ENCODE results near the gene CFAP61.

CFAP61 gene

DNA sequence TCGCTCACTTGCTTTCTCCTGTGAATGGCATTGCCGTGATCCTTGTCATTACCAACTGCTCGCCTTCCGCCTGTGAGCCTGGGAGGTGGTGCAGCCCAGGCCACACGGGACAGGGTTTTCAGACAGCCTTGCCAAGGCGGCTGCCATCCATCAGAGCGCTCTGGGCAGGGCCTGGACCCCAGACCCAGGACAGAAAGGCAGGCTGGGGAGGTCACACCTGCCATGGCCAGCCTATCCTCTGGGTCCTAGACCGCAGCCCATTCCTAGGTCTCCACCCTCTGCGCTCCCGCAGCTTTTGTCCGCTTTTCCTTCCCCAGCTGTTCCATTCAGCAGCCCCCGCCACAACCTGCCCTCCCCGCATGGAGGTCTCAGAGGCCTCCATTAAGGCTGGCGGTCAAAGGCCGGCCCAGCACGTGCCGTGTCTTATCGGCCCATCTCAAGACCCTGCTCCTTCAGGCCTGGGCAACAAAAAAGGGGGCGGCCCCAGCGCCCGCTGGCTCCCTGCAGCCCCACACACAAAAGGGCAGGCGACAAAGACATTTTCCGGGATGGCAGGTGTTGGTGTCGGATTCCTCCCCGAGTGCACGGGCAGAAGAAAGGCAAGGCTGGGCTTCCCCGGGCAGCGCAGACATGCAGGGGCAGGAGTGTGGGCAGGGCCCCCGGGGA, 343.7 kb downstream of the CFAP61 start:
- DNase-seq (ENCODE audit: low read depth), result no peak

DNA sequence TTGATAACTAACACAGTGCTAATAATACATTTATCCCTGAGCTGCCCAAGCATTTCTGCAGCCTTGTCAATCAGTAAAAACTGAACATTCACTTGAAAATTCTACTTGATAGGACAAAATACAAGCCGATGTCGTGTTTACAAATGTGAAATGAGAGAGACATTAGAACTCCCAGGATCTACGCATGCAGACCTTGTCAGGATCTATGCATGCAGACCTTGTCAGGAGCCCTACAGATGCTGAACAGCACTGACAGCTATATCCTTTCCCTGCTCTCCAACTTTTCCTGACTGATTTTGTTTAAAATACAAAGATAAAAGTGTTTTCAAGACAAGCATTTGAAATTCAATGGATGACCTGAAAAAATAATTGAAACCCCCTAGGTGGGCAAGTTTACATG, 344.5 kb downstream of the CFAP61 start:
- no peak for DNase-seq (ENCODE audit: low read depth)

DNA sequence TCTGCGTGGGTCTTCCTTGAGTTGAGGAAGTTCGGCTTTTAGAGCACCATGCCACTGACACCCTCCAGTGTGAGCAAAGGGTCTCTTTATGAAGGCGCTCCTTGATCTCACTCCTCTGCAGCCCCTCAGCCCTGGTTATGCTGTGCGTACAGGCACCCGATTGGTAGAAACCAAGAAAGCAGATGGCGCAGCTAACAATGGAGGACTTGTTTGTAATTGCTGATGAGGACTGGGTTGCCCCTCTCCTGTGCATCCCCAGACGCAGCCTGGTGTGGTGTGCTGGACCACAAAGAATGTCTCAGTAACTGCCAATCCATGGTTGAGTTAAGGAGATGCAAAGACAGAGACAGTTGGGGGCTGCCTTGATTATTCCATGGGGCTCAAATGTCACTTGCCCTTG, 345.8 kb downstream of the CFAP61 start:
- no peak for DNase-seq (ENCODE audit: low read depth)

DNA sequence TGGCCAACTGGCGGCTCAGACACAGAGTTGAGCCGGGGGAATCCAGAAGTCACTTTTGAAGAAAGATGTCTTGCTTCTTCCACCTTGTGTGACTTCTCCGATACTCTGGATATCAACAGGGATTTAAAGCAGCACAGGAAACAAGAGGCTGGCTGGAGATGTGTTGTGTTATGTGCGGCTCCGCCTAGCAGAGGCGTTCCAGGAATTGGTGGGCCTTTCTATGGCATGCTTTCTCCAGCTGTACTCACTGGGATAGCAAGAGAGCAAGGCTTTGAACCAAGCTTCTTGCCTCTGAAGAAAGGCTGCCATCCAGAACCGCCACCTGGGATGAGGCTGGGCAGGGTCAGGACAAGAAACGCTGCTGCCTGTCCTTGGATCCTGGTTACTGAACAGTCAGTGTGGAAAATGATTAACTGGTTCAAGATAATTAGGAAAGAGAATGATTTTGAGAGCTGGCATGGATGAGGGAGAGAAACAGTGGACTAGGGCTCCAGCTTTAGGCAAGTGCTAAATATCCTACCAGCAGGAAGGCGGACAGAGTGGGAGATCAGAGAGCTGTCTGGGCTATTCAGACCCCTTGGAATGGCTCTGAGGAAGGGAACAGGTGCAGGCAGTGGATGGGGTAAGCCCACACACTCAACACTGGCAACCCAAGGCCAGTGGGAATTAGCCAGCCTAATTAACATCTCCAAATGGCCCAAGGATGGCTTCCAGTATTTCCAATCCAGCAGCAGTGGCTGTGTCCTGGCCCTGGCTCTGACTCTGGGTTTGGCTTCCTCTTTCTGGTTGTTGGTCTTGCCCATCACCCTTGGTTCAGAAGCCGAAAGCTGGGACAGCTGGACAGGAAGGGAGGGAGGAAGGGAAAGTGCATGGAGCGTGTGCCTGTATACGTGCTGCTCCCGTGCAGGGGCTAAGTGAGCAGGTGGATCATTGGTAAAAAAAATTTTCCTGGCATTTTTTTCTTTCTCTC, 347.5 kb downstream of the CFAP61 start:
- DNase-seq (ENCODE audit: low read depth), result no peak

DNA sequence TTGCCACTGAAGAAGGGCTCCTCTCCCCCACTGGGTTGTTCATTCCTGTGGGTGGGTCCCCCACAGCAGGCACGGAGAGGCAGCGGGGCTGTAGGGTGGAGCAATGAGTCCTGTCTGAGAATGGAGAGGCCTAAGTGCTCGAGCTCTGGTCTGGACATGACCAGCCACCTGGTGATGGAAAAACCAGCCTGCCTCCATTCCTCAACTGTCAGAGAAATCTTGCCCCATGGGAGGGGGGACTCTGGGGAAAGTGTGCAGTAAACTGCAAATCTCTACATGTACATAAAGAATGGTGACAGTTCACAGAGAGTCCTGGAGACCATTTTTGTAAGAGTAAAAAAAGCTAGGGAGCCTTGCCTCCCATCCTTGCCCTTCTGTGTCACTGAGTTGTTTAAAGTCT, 349.7 kb downstream of the CFAP61 start:
- no peak for DNase-seq (ENCODE audit: low read depth)

DNA sequence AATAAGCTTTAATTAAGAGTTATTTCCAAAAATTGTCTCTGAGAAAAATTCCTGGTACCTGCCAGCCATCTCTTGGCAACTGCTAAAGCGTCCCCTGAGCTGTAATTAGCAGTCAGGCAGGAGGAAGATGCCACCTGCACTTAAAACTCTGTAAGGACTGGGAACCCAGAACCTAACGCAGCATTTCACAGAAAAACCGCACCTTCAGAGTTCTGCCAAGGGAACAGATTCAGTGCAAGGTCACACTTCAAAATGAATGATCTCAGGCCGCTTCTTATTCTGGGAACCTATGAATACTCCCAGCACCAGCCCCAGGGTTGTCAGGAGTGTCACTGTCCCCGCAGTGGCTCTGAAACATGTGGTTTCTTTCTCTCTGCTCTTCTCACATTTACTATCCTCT, 352.3 kb downstream of the CFAP61 start:
- DNase-seq (ENCODE audit: low read depth), result no peak

DNA sequence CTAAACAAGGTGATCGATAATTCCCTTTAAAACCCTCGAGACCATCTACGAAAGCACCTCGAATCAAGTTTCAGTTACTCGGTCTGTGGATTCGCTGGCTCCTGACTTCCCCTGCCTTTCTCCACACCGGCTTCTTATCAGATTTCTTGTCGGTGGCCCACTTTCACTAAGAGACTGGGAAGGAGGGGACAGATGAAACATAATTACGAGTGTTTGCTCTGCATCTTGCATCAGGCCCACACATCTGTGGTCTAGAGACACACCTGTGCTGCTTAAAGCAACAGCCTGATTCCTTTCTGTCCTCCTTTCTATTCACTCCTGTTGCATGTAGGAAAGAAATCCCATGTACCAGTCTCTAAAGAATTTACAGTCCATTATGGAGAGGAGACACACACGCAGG, 353.3 kb downstream of the CFAP61 start:
- no peak for DNase-seq (ENCODE audit: low read depth)

DNA sequence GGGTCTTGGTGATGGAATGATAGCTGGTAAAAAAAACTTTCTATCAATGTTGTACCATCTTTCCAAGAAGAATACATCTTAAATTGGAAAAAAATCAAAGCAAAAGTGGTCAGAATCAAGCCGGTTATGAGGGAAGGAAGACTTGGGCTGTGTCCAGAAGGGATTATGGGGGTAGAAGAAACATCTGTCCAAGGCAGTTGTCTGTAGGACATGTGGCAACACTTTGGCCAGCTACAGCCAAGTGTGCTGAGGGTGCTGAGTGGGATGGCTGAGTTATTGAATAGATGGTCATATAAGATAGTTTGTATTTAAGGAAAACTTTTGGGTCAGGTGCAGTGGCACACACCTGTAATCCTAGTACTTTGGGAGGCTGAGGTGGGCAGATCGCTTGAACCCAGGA, 354.0 kb downstream of the CFAP61 start:
- DNase-seq (ENCODE audit: low read depth), result no peak

DNA sequence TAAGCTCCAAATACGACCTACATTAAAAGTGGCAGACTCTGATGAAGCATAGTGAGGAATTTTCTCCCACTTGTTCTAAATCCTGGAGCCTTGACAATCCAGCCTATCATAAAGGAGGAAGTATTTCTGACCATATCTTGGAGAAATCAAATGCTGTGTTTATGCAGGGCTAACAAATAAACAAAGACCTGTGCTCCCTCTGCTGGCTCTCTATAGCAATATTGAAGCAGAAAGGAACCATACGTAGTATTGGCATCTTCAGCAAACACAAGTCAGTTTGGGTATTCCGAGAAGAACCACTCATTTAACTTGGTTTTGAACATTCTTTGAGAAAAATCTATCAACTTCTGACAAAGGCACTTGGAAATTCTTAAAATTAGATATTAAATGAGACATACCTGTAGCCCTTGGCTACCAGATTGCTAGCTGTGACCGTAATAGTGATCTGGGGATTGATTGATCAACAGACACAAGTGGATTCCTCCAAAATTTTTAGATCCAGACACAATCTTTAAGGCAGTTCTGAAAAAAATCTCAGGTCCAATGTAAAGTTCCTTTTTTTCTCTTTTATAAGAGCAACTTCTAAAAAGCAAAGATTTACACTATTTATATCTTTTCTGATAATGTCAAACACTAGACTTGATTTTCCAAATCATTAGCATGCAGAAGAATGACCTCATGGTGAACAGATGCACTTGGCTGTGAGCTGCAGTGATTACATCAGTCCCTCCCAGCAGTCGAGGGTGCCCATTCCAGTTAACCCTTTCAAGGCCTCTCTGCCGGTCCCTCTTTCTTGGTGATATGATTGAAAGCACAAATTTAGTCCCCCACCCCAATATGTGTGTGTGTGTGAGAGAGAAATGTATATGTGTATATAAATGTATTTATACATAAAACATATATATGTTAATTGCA, 355.8 kb downstream of the CFAP61 start:
- DNase-seq (ENCODE audit: low read depth), result no peak

DNA sequence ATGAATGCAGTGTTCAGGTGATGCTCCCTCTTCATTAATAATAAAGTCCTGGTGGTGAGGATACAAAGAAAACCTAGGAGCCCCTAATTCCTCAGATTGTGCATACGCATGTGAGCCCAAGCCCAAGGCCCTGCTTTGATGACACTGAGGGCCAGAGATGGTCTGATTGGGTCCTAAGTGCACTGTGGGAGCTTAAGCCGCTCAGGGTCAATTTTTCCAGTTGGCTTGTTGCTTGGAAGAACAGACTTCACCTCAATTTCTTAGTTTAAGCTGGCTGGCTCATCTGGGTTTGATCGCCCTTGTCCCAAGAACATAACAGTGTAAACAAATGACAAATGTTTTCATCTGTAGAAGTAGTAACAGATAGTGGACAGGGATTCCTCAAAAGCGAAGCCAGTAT, 357.0 kb downstream of the CFAP61 start:
- no peak for DNase-seq (ENCODE audit: low read depth)
